Activated CD8-positive, alpha-beta memory T cell treated with anti-CD3 and anti-CD28 coated beads for 36 hours (primary cell): ENCODE data around the gene GRM1. TPM values are rescaled to one million over a fixed set of nuclear protein-coding genes. Genes with fewer than 3 reads are reported as not detected.

Experiments
- CTCF ChIA-PET: fragments of 350-600 bp; sonication (Branson Sonifier 250); formaldehyde crosslinking; loops from one replicate; lab custom pipeline; 2021; ENCODE audit warnings: antibody characterized with exemption; lab: Charles Lee
- POLR2A ChIA-PET: fragments of 350-600 bp; sonication (Branson Sonifier 250); formaldehyde crosslinking; loops from one replicate; lab custom pipeline; 2021; ENCODE audit warnings: antibody characterized with exemption; lab: Charles Lee
- total RNA-seq, 2 experiments: library from RNA; stranded (reverse); gene quantifications; one replicate each; pipeline ENCODE4 v1.2.3, GENCODE V29; 2021

GRM1 gene
- not detected for total RNA-seq

DNA sequence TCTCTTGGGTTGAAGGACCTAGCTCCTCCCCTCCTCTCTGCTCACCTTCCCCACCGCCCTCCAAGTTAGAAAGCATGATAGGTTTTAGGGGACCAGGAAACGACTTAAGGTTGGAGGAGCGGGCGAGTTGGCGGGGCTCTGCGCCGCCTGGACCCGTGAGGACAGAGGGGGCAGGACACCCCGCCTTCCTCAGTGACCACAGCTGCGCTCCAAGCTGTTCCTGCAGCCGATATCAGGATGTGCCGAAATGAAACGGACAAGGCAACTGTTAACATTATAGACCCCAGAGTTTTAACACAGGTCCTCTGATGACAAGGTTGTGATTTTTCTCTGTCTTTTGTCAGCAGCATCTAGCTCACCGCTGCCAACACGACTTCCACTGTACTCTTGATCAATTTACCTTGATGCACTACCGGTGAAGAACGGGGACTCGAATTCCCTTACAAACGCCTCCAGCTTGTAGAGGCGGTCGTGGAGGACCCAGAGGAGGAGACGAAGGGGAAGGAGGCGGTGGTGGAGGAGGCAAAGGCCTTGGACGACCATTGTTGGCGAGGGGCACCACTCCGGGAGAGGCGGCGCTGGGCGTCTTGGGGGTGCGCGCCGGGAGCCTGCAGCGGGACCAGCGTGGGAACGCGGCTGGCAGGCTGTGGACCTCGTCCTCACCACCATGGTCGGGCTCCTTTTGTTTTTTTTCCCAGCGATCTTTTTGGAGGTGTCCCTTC lies at the start of gene GRM1:
TSS of gene GRM1 (plus strand) at position 212 of the 722 bp plus-strand sequence. CDS start at position 668, 456 bp downstream.
- POLR2A ChIA-PET = no interaction called here
- CTCF ChIA-PET = no interaction called here

DNA sequence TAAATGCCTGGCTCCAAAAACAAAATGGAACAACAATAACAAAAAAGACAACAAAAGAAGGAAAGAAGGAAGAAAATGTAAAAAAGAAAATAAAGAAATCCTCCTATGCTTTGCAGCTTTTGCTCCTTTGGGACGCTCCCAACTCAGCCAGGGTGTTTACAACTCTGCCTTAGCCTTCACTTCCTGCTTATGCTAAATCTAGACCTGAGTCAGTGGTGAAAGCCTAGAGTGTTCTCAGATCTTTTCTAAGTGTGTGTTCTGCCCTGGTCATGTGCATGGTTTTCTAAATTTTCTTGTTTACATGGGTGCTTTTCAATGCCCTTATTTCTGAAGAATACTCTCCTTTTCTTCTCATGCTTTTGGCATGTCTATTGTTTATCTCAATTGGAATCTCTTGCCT lies 19.5 kb upstream of the GRM1 start:
- CTCF ChIA-PET = no interaction called here
- POLR2A ChIA-PET = no interaction called here

DNA sequence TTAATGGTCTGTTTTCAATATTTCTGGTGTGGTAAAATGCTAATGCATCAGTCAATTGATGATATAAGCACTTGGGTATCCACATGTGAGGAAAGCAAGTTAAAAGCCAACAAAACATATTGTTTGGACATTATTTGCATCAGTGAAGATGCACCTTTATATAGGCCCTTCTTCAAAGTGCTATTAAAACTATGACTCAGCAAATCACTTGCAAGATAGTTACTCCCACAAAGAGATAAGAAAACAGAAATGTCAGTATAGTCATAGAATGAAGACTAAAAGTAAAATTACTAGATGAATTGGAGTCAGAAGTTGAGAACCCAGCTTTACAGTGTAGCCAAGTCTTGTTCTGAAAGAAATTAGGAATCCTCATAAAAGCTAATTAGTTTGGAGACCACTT lies 14.6 kb upstream of the GRM1 start:
- ChIA-PET POLR2A (no interaction called here), CTCF (no interaction called here)

DNA sequence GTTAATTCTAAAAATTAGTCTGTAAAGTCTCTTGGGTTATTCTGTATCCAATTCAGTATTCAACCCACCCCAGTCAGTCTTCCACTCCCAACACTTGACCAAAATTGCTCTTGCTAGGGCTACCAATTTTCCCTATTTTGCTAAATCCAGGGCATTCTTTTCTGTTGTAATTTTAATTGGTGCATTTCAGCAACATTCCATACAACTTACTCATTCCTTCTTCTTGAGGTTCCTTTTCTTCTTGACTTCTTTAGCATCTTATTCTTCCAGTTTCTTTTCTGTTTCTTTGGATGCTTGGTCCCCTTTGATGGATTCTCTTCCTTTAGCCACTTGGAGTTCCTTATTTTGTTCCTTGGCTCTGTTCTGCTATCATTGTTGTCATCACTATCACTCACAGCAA lies 11.2 kb upstream of the GRM1 start:
- ChIA-PET POLR2A (no interaction called here), CTCF (no interaction called here)

DNA sequence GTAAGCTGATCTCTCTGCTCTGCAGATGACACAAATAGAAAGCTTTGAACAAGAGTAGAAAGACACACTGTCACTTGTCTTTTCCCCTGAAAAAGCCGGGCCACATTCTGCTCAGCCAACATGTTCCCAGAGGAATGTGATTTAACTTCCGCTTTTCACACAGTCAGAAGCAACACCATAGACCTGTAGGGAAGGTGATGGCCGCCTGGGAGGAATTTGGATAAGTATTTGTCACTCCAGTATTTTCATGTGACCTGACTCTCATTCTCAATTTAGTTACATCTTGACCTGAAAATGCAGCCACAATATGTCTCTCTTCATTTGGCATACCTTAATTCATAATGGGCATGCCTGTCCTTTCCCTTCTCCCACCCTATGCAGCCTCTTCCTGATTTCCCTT lies 2.0 kb upstream of the GRM1 start:
- ChIA-PET POLR2A (no interaction called here), CTCF (interaction anchor here (0.7 kb wide), 1 partner anchor 8 kb away, joined by 3 read pairs; no protein-coding TSS in a partner anchor)

DNA sequence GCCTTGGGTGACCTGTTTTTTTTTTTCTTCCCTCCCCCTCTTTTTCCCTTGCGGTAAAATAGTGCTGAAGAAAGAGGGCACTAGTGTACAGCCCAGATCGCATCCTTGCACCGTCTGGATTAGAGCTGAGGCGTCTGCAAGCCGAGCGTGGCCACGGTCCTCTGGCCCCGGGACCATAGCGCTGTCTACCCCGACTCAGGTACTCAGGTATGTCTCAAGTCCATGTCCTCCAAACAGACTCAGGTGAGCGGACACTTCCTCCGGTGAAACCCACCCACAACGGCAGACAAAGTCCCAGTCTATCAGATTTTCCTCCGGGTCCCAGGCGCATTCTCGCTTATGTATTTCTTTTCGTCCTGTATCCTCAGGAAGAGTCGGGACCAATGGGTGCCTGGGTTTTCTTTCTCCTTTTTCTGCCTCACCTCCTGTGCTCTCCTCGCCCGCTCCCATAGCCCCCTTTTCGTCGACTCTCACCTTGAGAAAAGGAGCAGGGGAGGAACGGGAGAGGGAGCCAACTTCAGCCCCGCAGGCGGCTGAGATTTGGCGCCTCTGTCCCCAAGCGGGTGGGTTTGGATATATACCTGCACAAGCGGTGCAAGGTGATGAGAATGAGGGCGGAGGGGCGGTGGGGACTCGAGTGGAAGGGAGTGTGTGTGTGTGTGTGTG lies 1.1 kb upstream of the GRM1 start:
- CTCF ChIA-PET = interaction anchor here (0.7 kb wide), 1 partner anchor 9 kb away, joined by 3 read pairs; no protein-coding TSS in a partner anchor
- POLR2A ChIA-PET = no interaction called here

DNA sequence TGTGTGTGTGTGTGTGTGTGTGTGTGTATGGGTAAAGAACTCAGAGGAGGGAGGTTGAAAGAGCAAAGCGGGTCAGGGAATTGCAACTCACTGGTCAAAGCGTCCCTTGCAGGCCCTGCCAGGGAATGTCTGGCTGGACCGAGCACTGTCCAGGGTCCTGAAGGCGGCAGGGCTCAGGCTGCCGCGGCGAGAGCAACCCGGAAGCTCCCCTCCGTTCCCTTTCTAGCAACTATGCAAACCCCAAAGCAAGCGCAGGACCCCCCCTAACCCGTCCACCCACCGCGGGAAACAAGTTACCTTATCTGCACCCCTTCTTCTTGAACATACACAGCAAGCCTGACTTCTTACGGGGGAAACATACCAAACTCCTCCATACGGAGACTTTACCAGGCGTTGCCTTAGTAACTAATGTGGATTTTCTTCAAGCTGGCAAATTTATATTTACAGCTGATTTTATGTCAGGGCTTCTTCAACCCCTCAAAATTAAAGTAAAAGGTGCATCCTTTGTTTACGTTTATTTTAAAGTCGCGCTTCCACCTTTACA lies 538 bp upstream of the GRM1 start:
- ChIA-PET CTCF (no interaction called here), POLR2A (no interaction called here)

DNA sequence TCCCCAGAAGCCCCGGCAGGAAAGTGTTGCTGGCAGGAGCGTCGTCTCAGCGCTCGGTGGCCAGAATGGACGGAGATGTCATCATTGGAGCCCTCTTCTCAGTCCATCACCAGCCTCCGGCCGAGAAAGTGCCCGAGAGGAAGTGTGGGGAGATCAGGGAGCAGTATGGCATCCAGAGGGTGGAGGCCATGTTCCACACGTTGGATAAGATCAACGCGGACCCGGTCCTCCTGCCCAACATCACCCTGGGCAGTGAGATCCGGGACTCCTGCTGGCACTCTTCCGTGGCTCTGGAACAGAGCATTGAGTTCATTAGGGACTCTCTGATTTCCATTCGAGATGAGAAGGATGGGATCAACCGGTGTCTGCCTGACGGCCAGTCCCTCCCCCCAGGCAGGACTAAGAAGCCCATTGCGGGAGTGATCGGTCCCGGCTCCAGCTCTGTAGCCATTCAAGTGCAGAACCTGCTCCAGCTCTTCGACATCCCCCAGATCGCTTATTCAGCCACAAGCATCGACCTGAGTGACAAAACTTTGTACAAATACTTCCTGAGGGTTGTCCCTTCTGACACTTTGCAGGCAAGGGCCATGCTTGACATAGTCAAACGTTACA lies 817 bp downstream of the GRM1 start:
- ChIA-PET POLR2A (no interaction called here), CTCF (no interaction called here)

DNA sequence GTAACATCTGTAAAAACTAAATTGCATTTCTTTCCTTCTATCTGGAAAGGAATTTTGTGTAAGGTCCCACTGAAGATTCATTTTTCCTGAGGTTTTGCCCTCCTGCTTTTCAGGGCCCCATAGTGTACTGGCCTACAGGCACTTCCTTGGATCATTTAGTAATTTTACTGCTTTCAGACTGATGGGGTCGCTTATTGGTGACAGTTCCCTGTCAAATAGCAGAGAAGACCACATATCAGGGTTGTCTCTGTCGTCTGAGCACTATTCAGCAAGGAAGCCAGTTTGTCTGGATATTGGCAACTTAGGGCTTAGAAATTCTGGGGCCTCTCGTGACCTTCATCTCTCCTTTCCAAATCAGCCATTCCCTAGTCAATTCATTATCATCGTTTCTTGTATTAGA lies 3.5 kb downstream of the GRM1 start:
- ChIA-PET POLR2A (no interaction called here), CTCF (no interaction called here)

DNA sequence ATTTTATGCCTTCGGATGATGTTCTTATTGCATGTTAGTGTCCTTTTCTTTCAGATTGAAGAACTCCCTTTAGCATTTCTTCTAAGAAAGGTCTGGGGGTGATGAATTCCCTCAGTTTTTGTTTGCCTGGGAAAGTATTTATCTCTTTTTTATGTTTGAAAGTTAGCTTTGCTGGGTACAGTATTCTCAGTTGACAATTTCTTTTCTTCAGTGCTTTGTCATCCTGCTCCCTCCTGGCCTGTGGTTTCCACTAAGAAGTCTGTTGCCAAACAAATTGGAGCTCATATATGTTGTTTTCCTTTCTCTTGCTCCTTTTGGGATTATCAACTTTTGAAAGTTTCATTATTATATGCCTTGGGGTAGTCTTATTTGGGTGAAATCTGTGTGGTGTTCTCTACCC lies 11.5 kb downstream of the GRM1 start:
- CTCF ChIA-PET = no interaction called here
- POLR2A ChIA-PET = no interaction called here

DNA sequence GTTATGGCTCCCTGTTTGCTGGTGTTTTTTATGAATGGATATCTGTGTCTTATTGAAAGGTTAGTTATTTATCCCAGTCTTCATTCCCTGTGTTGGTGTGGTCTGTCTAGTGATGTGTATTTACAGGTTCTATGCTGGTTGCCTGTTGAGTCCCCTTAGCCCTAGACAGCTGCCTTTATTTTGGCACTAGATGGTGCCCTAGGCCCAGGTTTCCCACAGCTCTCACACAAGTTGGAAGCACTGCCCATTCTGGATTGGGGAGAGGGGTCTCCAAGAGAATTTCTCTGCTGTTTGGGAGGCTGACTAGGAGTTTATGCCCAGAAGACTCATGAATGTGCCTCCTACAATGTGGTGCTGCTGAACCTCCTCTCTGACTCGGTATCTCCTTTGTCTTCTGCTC lies 12.4 kb downstream of the GRM1 start:
- ChIA-PET CTCF (no interaction called here), POLR2A (no interaction called here)

DNA sequence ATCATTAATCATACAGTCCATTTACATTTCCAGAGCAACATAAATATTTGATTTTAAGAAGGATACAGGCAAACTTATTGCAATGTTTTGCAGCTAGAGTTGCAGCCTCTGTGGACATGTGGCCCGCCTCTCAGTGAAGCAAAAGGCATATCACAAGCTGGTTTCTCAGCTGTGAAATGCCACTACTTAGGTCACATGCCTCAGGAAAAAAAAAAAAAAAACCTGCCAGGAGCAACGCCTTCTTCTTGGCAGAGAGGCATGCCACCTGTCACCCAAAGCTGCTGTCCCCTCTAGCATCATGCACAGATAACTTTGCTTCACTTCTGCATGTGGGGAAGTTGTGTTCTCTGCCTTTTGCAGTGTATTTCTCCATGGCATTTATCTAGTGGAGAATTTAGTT lies 18.5 kb downstream of the GRM1 start:
- CTCF ChIA-PET = no interaction called here
- POLR2A ChIA-PET = no interaction called here

DNA sequence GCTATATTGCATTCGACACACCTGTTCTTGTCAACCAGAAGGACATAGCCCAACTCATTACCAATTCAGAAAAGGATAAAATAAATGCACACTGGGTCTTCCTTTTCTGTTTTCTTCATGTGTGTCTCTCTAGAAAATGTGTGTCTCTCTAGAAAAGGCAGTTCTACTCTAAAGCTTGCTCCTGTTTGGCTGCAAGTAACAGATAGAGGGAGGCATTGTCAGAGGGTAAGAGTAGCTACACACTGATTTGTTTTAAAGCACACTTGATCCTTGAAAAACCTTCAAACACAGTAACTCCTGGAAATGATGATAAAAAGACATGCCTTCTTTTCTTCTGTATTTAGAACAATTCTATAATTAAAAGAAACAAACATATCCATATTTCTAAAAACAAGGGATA lies 21.3 kb downstream of the GRM1 start:
- ChIA-PET POLR2A (no interaction called here), CTCF (no interaction called here)

DNA sequence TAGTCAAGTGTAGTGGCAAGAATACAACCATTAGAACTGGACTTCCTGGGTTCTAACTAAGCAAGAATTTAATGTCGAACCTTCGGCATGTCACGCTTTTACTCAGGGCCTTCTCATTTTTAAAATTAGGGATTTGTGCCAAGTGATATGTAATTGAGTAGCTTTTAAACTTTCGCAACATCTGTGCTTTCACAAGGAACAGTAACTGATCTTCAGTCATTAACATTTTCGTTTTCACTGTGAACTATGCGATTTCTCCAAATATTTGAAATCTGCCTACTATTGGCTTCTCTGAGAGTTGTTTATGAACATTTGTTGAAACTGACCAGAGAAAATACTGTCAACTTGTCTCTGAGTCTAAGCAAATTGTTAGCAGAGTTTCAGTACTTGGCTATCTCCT lies 27.6 kb downstream of the GRM1 start:
- CTCF ChIA-PET = no interaction called here
- POLR2A ChIA-PET = no interaction called here

DNA sequence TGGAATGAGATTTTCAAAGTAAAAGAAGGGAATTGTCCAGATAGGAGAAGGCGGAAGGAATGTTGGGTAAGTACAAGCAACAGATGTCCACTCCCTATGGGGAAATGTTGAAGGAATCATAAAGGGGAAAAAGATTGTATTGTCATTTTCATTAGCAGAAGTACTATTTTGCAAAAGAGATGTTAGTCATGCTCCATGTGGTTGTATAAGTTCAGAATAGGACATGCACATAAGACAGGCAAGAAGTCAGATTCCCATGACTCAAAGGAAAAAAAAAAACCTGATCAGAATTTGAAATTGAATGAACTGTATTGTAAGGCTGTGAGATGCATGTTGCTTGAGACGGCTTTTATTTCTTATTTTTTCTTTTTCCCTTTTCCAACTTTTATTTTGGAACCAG lies 36.8 kb downstream of the GRM1 start:
- CTCF ChIA-PET = no interaction called here

DNA sequence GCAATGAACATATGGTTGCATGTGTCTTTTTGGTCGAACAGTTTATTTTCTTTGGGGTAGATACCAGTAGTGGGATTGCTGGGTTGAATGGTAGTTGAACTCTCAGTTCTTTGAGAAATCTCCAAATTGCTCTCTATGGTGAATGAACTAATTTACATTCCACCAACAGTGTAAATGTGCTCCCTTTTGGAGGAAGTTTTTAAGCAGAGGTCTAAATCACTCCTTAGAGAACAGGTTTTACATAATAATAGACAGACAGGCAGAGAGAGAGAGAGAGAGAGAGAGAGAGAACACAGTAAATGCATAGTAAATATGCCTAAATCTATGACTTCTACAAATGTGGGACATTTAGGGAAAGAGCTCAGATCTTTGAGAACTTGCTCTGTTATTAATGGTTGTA lies 37.6 kb downstream of the GRM1 start:
- ChIA-PET POLR2A (no interaction called here), CTCF (no interaction called here)

More for the DNA sequence above, 36.8 kb downstream of the GRM1 start:
- POLR2A ChIA-PET = no interaction called here

DNA sequence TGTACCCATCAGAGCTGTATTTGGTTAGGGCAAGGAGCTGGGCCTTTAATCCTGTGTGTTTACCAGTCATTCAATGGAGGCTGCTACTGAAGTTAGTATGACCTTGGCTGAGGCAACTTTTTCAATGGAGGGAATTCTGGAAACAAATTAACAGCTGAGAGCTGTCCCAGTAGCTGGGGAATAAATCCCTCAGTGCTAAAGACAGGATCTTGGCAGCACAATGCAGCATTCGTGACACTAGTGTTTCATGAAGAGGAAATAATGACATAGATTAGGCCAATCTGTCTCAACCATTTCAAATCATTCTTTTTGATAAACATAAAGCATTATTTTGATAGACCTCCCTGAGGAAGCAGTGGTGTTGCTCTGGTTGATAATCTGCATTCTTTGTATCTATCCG lies 42.9 kb downstream of the GRM1 start:
- ChIA-PET POLR2A (no interaction called here), CTCF (no interaction called here)

DNA sequence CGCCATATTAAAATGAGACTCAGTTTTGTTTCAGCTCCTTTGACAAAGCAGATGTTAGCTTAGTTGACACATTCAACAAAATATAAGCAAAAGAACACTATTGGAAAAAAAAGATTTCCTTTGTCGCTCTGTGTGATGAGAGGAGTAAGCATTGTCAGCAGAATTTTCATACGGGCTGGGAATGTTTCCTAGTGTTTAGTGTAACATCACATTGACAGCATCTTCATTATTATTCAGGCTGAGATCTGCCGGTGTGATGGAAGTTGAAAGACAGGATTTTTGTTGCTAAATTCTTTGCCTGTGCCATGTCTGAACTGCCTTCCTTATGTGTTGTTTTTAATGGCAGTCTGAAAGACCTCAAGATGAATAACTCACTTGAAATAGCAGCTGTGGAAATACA lies 49.1 kb downstream of the GRM1 start:
- ChIA-PET CTCF (no interaction called here), POLR2A (no interaction called here)

DNA sequence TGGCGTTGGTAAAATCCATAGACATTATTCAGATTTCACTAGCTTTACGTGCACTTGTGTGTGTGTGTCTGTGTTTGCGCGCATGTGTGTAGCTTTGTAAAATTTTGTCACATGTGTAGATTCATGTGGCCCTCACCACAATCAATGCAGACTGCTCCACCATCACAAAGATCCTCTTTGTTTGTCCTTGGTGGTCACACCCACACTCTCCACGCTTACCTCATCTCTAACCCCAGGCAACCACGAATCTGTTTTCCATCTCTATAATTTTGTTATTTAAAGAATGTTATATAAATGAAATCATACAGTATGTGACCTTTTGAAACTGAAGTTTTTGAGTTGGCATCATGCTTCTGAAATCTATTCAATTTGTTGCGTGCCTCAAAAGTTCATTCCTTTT lies 58.5 kb downstream of the GRM1 start:
- ChIA-PET CTCF (no interaction called here), POLR2A (no interaction called here)

DNA sequence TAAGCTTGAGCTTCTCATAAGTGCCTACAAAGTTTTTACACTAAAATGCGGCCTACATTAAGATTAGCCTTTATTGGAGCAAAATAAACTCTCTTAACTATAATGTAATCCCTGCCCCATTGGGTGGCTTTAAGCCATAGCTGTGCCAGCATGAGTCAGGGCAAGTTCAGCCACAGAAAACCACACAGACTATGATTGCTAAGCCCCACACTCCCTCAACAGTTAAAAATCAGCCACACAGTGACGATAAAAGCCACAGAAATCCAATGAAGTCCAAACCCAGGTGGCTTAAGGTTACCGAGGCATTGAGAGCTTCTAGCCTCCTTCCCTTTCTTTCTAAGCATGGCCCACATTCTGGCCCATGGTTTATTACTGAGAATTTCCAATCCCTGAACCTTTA lies 61.6 kb downstream of the GRM1 start:
- CTCF ChIA-PET = no interaction called here
- POLR2A ChIA-PET = no interaction called here
